Measurements from ENCODE around the gene RPS19BP1. TPM values are rescaled to one million over a fixed set of nuclear protein-coding genes. Genes with fewer than 3 reads are reported as not detected.

Gene RPS19BP1
- total RNA-seq, 2 donors from 2014 or later, result 186 to 264 TPM

GRCh38 chr22:39491696-39492095 lies 40.9 kb downstream of the RPS19BP1 start:
- intact Hi-C loops (cut with DNase I), result loop anchor here (5.0 kb wide), 1 partner anchor 36 kb away; no protein-coding TSS in a partner anchor
- TF ChIP-seq POLR2AphosphoS5 (IDR thresholded peaks at IDR 0.05) (no peak), POLR2A (IDR thresholded peaks at IDR 0.05) (no peak), CTCF (IDR thresholded peaks at IDR 0.05) (no peak)
- 91% methylated on average over 6 of the region's 6 CpGs for WGBS

DNA sequence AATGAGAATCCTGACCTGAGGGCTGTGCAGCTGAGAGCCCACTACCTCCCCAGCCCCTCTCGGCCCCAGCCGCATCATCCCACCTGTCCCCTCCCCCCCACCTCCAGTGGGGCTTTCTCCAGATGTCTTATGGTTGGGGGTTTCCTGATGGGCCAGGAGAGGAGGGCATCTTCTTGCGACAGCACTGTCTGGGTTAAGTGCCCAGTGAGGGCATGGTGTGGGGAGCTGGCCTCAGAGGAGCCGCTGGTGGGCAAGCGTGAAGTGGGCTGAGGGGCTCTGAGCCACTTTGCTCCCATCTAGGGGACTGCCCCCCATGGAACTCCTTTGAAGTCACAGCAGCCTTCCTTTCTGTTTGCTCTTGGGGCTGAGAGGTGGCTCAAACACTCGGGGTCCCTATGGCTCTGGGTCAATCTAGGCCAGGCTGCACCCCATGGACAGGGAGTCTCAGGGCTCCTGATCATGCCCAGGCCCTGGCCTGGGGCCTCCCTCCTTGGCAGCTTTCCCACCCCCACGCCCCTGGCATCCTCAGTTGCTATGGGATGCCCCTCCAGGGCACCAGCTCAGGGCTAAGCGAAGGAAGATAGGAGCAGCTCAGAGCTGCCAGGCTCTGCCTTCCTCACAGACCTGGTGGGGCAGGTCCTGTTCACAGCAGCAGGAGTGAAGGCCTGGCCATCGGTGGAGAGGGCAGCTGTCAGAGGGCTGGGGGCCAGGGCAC lies 41.4 kb downstream of the RPS19BP1 start:
- WGBS, result 68% methylated on average over 9 of the region's 9 CpGs
- no peak for DNase-seq (ENCODE audit: low spot score)
- H3K4me1 ChIP-seq (replicated peaks), result no peaks in the 10 kb centered on the region
- TF ChIP-seq CTCF (IDR thresholded peaks at IDR 0.05) (no peak), POLR2AphosphoS5 (IDR thresholded peaks at IDR 0.05) (no peak), POLR2A (IDR thresholded peaks at IDR 0.05) (no peak)
- H3K9me3 ChIP-seq, result no peaks in the 10 kb centered on the region
- no peak overlapping the region for H3K4me3 ChIP-seq
- H3K27ac ChIP-seq, result no peak overlapping the region
- H3K27me3 ChIP-seq (replicated peaks; ENCODE audit: insufficient read depth), result no peaks in the 10 kb centered on the region
- no peaks in the 10 kb centered on the region for H3K36me3 ChIP-seq
- intact Hi-C loops (cut with DNase I), result loop anchor here (5.0 kb wide), 1 partner anchor 36 kb away; no protein-coding TSS in a partner anchor

More at GRCh38 chr22:39491696-39492095, 40.9 kb downstream of the RPS19BP1 start:
- no peaks in the 10 kb centered on the region for H3K27me3 ChIP-seq (replicated peaks; ENCODE audit: insufficient read depth)
- no peaks in the 10 kb centered on the region for H3K9me3 ChIP-seq
- no peak overlapping the region for H3K4me3 ChIP-seq
- no peak for DNase-seq (ENCODE audit: low spot score)
- no peak overlapping the region for H3K27ac ChIP-seq
- H3K4me1 ChIP-seq (replicated peaks), result no peaks in the 10 kb centered on the region
- H3K36me3 ChIP-seq, result no peaks in the 10 kb centered on the region

DNA sequence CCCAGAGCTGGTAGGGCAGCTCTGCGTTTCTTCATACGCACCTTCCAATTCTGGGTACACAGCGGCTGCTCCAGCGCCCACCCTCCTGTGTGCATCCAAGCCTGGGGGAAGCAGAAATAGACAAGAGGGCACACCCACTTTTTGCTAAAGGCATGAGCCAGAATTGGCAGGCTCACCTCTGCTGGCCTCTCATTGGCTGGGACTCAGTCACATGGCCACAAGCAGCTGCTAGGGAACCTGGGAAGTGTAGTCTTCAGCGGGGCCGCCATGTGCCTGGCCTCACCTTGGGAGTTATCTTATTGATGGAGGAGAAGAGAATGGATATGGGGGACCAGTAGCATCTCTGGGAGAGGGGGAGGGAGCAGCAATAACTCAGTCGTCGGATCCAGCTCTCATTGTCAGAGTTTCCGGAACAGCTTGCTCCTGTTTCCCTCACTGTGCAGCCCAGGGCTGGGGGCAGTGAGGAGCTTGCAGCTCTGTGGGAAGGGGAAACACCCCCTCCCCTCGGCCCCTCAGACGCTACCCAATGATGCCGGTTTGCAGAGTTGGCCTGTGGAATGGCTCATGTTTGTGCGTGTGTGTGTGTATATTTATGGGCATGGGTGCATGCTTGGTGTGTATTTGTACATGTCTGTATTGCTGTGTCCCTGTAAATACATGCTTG lies 42.3 kb downstream of the RPS19BP1 start:
- intact Hi-C loops (cut with DNase I), result loop anchor here (5.0 kb wide), 1 partner anchor 37 kb away; no protein-coding TSS in a partner anchor
- no peak overlapping the region for H3K4me3 ChIP-seq
- H3K36me3 ChIP-seq, result no peaks in the 10 kb centered on the region
- 50% methylated on average over 13 of the region's 13 CpGs for WGBS
- H3K27ac ChIP-seq, result no peak overlapping the region
- no peaks in the 10 kb centered on the region for H3K27me3 ChIP-seq (replicated peaks; ENCODE audit: insufficient read depth)
- no peaks in the 10 kb centered on the region for H3K9me3 ChIP-seq
- H3K4me1 ChIP-seq (replicated peaks), result no peaks in the 10 kb centered on the region
- peak; percentile 71 for TF ChIP-seq POLR2AphosphoS5 (IDR thresholded peaks at IDR 0.05)
- TF ChIP-seq POLR2A (IDR thresholded peaks at IDR 0.05), result no peak
- peak; percentile 75 for DNase-seq (ENCODE audit: low spot score)

GRCh38 chr22:39489094-39490068 lies 43.2 kb downstream of the RPS19BP1 start:
- TF ChIP-seq POLR2A (IDR thresholded peaks at IDR 0.05) (no peak), POLR2AphosphoS5 (IDR thresholded peaks at IDR 0.05) (no peak), CTCF (IDR thresholded peaks at IDR 0.05) (no peak)

More at GRCh38 chr22:39489094-39490068, 43.2 kb downstream of the RPS19BP1 start:
- Histone ChIP-seq H3K4me3 (no peak overlapping the region), H3K4me1 (replicated peaks) (no peaks in the 10 kb centered on the region), H3K36me3 (no peaks in the 10 kb centered on the region), H3K27ac (no peak overlapping the region), H3K27me3 (replicated peaks; ENCODE audit: insufficient read depth) (no peaks in the 10 kb centered on the region), H3K9me3 (no peaks in the 10 kb centered on the region)
- intact Hi-C loops (cut with DNase I), result loop anchor here (5.0 kb wide), 1 partner anchor 38 kb away; no protein-coding TSS in a partner anchor
- 84% methylated on average over 17 of the region's 17 CpGs for whole genome bisulfite sequencing
- no peak for DNase-seq (ENCODE audit: low spot score)
